Measurements from ENCODE around the gene NPAT.
"Not testable (repeated sequence)": the region's sequence is repeated elsewhere in the genome, so short reads cannot be mapped to it uniquely, and the experiment has no call there.

DNA sequence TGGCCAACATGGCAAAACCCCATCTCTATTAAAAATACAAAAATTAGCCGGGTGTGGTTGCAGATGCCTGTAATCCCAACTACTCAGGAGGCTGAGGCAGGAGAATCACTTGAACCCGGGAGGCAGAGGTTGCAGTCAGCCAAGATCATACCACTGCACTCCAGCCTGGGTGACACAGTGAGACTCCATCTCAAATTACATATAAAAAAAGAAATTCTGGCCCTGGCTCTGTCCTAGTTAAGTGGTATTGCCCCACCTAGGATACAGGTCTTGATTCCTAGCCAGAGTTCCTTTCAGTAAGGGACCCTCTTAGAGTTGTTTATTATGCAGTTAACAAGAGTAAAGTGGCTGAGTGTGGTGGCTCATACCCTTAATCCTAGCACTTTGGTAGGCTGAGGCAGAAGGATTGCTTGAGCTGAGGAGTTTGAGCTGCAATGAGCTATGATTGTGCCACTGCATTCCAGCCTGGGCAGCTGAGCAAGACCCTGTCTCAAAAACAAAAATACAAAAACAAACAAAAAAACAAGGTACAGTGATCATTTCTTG, 89.4 kb downstream of the NPAT start:
- TF ChIP-seq, protein P1, sequence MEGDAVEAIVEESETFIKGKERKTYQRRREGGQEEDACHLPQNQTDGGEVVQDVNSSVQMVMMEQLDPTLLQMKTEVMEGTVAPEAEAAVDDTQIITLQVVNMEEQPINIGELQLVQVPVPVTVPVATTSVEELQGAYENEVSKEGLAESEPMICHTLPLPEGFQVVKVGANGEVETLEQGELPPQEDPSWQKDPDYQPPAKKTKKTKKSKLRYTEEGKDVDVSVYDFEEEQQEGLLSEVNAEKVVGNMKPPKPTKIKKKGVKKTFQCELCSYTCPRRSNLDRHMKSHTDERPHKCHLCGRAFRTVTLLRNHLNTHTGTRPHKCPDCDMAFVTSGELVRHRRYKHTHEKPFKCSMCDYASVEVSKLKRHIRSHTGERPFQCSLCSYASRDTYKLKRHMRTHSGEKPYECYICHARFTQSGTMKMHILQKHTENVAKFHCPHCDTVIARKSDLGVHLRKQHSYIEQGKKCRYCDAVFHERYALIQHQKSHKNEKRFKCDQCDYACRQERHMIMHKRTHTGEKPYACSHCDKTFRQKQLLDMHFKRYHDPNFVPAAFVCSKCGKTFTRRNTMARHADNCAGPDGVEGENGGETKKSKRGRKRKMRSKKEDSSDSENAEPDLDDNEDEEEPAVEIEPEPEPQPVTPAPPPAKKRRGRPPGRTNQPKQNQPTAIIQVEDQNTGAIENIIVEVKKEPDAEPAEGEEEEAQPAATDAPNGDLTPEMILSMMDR (IDR thresholded peaks at IDR 0.05), result not testable (repeated sequence)
- TF ChIP-seq POLR2A, POLR2AphosphoS5 (IDR thresholded peaks at IDR 0.05): not testable (repeated sequence)

All from breast epithelium (tissue), 3 donors.